GM18868 (cell line): ENCODE measurements around the gene SLC27A5.
"Not testable (repeated sequence)": the region's sequence is repeated elsewhere in the genome, so short reads cannot be mapped to it uniquely, and the experiment has no call there.

Experiments used
- ATAC-seq: cut with Tn5 transposase; IDR thresholded peaks from one replicate; pipeline ENCODE4 v1.9.1; 2021; ENCODE audit warnings: mild to moderate bottlenecking, moderate library complexity; ENCODE audit not compliant: unreplicated experiment

The SLC27A5 gene

DNA sequence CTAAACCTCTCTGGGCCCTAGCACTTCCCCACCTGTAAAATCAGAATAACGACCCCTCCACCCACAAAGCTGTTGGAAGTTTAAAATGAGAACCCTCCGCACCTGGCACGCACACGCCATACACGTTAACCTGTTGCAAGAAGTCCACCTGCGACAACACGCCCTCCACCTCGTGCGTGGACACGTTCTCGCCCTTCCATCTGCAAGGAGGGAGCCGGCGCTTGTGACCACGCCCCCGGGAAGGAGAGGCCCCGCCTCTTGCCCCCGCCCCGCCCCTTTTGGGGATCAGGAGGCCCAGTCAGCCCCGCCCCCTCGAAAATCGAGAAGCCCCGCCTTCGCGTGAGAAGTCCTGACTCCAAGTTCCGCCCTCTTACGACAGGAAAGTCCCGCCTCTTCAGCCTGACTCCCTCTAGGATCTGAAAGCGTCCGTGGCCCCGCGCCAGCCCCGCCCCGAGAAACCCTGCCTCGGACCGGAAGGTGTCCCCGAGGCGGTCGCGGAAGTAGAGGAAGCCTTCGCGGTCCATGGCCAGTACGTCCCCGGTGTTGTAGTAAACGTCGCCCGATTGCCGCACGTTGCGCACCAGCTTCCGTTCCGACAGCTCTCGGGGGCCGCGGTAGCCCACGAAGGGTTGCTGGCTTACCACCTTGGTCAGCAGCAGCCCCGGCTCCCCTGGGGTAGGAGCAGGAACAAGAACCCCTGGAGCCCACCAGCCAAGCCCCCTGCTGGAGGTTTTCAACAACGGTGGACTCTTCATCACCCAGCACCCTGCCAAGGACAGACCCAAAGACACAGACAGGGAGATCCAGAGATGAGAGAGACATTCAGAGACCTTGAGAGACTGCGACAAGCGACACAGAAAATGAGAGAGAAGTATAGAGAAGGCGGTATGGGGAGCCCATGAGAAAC is 12.5 kb downstream of the SLC27A5 start:
- peak; percentile 95 for ATAC-seq

DNA sequence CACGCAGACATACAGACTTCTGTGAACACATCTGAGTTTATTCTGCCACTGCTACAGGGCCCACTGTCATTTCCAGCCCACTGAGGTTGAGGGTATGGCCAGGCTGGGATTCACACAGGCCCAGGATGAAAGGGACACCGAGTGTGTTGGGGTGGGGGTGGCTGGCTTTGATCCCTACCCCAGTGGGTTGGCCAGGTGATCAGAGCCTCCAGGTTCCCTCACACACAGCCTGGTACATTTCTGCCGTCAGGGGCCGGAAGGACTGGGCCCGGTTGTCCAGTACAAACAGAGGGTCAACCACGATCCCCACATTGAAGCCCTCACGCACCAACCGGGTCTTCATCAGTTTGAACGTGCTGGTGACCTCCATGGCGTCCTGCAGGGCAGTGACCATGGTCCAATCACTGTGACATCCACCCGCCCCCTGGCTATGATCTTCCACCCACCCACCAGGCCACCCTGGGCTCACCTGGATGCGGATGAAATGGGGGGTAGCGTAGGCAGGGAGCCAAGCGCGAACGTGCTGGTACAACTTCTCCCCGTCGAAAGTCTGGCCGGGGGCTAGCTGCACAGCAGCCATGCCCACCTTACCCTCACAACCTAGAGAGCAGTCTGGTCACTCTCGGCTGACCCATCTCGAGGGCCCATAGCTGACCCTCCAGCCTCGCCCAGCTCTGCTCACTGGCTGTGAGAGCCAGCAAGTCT is 13.3 kb downstream of the SLC27A5 start:
- peak; percentile 17 for ATAC-seq

DNA sequence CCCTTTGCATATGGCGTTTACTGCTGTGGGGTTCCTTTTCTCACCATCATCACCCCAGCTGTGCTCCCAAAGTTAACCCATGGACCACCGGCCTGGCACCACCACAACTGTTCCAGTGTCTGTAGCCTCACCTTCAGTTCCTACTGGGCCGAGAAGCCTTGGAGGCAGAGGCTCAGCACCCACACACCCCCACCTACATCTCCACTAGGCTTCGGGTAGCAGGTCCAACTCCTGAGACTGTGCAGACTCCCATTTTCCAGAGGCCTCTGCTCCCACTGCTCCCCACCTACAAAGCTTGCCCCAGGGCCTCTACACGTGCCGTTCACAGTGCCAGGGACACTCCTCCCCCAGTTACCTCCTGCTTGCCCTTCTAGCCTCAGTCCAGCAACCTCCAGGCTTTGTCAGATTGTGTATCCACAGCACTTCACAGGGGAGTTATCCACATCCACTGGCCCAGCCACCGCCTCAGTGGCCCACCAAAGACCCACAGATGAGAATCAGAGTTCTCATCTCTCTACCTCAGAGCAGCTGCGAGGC is 14.1 kb downstream of the SLC27A5 start:
- no peak for ATAC-seq

DNA sequence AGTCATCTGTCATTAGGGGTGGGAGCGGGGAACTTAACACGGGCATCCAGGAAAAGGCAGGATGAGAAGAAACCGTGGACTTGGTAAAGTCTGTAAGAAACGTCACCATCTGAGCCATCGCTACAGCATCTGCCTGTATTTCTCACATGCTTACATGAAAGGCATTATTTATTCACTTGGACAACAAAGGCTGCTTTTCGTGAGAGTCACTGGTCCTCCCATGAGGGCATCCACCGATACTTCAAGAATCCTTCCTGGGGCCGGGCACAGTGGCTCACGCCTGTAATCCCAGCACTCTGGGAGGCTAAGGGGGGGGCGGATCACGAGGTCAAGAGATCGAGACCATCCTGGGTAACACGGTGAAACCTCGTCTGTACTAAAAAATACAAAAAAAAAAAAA is 19.5 kb downstream of the SLC27A5 start:
- ATAC-seq, result no peak

DNA sequence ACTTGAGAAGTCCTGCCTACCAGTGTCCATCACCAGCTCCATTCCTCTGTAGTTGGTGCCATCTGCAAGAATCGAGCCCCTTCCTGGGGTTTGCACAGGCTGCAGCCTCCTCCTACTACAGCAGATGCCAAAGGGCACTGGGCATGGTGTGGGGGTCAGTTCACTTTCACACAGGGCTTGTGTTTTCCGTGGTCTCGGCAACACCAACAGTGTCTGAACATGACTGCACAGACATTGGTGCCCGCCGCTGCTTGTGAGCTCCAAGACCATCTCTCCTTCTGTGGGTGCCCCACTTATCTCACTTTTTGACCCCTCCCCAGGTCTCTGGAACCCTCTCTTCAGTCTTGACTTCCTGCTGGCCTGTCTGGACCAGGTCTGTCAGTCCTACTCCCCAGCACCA is 20.4 kb downstream of the SLC27A5 start:
- no peak for ATAC-seq

DNA sequence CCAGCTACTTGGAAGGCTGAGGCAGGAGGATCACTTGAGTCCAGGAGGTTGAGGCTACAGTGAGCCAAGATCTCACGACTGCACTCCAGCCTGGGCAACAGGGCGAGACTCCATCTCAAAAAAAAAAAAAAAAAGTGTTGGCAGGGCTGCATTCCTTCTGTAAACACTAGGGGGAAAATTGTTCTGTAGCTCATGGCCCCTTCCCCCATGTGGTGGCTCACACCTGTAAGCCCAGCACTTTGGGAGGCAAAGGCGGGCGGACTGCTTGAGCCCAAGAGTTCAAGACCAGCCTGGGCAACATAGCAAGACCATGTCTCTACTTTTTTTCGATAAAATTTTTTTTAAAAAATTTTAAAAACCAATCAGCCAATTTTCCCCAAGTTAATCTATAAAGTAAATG is 27.4 kb downstream of the SLC27A5 start:
- not testable (repeated sequence) for ATAC-seq

DNA sequence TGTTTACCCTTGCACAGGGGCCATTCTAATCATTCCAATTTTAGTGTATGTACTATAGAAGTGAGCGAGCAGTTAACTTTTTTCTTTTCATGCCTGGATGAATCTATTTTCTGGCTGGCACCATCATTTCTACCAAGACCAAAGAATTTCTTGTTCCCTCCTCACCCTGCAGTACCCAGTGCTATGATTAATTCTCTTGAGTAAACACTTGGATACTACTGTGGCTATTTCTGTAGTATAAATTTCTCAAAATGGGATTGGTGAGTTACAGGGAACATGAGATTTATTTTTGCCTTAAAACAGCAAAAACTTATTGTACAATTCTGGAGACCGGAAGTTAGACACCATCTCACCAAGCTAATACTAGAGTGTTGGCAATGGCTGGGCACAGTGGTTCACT is 28.0 kb downstream of the SLC27A5 start:
- no peak for ATAC-seq

DNA sequence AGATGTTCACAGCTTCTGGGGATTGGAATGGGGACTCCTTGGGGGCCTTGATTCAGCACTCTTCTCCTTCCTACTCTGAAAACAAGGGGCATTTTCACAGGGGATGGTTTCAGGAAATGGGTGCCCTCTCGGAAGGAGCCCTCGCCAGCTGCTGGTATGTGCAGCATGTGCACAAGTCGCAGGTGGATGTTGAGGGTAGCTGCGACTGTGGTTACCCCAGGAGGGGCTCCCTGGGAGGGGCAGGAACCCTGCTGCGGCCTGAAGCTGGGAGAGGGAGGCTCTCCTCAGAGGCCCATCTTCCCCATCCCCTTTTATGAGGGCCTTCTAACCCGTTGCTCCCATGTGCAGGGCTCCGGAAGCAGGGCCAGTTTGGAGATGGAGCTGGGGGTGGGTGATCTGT is 29.4 kb downstream of the SLC27A5 start:
- no peak for ATAC-seq

DNA sequence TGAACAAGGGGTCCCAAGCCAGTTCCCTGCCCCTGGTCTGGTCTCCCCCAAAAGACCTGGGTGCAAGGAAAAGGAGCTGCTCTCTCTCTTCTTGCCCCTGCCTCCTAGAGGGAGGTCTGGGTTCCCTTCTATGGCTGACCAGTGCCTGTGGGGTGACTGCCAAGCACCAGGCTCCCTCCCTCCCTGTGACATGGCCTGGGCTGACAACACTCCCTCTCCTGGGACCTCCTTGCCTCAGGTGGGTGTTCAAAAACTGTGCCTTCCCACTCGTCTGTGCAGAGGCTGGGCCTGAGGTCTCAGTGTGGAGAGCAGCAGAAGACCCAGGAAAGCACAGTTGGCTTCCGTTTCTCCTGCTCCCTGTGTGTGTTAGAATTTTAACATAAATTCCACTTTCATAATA is 31.0 kb downstream of the SLC27A5 start:
- ATAC-seq, result no peak

DNA sequence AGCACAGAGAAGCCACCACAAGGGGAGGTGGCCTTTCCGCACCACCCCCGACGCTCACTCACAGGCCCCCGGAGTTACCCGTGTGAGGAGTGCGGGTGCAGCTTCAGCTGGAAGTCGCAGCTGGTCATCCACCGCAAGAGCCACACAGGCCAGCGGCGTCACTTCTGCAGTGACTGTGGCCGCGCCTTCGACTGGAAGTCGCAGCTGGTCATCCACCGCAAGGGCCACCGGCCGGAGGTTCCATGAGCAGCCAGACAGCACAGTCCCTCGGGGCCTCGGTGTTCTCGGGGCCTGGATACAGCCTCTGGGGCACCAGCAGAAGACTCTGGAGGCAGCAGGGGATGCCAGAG is 31.3 kb downstream of the SLC27A5 start:
- ATAC-seq, result no peak

DNA sequence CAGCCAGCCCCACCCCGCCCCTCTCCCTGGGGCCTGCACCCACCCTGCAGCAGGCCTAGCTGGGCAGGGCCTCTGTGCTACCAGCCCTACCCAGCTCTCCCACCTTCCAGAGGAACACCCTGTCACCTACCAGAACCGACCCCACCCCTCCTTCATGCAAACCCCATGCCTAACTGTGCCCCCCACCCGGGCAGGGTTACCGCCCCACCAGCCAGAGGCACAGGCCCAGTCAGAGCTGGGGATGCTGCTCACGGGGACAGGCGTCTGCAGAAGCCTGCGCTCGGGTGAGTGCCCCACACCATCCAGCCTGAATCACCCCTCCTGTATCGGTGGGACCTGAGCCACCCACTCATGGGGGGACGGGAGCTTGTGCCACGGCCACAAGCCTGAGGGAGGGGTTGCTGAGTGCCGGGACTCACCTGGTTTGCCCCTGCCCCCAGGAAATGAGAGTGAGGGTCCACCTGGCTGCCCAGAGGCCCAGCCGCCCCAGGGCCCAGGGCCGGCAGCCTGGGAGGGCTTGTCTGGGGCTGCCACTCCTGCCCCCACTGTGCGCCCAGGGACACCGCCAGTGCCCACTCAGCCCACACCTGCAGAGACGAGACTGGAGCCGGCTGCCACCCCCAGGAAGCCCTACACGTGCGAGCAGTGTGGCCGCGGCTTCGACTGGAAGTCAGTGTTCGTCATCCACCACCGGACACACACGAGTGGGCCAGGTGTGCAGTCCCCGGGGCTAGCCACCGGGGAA is 31.9 kb downstream of the SLC27A5 start:
- ATAC-seq, result no peak

DNA sequence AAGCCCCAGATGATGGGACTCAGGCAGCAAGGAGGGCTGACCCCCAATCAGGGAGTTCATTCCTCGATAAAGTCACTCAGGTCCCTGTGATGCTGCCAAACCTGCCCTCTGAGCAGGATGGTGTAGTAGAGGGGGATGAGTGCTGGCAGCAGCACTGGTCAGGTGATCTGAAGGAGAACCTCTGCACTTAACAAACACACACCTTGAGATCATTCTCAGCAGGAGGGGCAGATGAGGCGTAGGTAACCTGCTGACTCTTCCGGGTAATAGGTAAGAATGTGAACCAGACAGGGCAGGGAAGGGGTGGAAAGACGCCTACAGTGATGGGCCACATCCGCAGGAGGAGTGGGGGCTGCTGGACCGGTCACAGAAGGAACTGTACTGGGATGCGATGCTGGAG is 32.5 kb downstream of the SLC27A5 start:
- no peak for ATAC-seq

DNA sequence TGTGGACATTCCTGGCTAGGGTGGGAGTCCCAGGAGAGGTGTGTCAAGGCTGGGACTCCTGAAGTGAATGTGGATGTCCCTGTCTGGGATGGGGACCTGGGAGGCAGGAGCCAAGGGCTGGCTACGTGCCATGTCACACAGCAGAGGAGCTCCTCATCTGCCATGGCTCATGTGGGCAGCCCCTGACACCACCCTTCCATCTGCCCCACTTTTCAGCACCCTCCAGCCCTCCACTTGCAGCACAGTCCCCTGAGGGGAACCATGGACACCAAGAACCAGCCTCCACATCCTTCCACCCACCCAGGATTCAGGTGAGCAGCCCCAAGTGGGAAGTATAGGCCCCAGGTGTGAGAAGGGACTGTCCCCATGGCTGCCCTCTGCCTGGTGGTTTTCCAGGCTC is 33.9 kb downstream of the SLC27A5 start:
- no peak for ATAC-seq

DNA sequence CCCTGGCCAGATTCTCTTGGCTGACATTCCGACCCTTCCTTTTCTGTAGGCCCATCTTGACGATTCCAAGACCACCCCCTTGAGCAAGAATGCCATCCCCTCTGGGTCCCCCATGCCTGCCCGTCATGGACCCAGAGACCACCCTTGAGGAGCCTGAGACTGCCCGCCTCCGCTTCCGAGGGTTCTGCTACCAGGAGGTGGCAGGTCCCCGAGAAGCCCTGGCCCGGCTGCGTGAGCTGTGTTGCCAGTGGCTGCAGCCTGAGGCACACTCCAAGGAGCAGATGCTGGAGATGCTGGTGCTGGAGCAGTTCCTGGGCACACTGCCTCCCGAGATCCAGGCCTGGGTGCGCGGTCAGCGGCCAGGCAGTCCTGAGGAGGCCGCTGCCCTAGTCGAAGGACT is 34.7 kb downstream of the SLC27A5 start:
- ATAC-seq, result no peak

DNA sequence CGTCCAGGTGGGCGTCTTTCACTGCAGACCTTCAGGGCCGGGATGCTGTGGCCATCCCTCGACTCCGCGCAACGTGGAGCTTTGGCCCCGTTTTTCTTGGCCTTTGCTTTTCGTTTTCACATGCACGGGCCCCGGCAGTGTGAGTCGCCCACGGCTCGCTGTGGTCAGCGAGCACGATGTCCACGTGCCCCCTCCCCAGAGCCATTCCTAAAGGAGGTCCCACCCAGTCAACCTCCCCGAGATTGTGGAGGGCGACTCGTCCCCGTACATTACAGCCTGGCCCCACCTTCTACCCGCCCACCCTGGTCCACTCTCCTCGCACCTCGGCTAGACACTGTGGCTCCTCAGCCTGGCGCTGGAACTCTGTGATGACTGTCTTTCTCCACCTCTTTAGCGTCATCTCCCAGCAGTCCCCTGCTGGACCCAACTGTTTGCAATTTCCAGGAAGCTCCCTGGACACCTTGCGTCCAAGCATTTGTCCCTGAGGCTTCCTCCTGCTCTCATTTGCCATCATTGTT is 35.2 kb downstream of the SLC27A5 start:
- no peak for ATAC-seq

DNA sequence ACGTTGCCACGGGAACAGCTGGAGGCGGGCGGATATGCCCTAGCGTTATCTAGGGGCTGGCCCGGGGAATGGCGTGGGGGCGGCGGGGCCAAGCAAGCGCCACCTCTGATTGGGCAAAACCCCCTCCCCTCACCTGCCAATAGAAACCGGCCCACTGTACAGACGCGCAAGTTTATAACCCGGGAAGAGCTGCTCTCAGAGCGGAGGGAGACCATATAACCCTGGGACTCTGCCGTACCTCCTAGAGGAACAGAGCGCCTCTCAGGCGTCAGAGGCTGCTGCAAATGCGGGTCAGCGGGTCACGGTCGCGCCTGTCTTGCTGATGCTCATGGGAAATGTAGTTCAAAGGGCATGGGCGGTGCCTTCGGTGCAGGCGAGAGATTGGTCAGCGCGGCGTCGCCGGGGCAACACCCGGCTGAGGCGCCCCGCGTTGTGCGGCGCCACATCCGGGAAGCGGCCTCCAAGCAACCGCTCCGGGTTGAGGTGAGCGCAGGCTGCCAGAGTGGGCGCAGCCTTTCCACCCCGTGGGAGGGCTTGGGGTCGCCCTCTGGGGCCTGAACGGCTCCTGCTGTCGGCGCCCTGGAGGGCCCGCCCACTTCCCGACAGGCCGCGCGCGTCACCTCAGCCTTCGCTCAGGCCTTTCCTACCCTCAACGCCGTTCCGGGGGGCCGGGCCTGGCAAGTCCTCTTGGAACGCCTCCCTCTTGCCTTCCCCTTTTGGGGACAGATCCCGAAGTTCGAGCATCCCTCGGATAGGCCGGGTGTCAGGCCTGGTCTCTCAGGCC is 35.9 kb downstream of the SLC27A5 start, which contains the start of gene ZNF446:
Gene ZNF446 (plus strand): TSS at position 639 of the 784 bp plus-strand sequence. CDS start 867 bp downstream, outside the sequence.
- peak; percentile 78 for ATAC-seq

DNA sequence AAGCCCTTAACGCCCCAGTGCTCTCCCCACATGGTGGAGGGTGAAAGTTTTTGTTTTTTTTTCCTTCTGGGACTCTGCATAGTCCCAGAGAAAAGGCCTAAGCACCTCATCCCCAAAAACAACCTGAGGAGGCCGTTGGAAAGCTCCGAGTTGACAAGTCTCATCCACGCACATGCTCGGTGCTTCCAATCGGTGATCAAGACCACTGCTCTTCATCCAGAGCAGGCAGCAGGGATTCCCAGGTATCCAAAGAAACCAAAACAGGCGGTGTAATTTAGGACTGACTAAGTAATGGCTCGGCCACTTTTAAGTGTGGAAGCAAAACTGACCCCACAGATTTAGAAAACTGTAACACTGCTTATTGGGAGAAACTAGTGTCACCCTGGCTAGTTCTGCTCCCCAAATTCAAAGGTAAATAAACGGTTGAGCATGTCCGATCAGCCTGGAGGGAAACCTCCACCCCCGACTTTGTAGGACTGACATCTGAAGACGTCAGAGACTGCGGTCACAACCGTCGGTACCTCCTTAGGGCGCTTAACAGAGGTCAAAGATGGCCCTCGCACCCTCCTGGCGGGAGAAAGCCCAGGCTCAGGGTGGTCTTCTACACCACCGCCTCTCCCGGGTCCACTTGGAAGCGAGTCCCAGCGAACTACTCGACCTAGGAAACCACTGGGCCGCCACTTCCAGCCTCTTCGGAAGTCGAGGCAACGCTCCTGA is 36.6 kb downstream of the SLC27A5 start:
- ATAC-seq, result peak; percentile 3

DNA sequence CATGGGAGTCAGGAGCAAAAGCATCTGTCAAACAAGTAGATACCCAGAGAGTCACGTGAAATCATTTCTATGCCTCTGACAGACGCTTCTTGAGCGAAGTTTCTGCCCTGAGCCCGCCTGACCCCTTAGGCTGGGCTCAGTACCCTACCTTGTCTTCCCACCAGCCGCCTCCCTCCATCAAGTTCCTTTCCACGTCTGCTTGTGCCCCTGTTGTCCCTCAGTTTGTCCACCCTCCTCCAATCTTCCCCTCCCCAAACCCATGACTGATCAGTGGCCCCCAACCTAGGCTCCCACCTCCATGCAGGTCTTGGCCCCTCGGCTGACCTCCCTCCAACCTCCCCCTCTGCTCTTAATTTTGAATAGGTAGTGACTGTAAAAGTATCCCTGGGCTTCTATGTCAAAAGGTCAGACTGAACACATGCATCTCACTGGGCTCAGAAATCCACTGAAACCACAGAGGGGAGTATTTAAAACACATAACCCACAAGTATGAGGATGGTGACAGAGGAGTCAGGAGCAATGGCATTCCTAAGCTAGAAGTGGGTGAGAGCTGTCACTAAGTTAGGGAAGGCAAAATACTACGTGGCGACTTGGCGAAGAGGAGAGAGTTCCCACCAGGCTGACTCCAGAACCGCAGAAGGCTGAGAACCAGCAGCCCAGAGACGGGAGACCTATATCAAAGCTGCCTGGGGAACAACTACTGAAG is 37.3 kb downstream of the SLC27A5 start:
- ATAC-seq, result no peak

DNA sequence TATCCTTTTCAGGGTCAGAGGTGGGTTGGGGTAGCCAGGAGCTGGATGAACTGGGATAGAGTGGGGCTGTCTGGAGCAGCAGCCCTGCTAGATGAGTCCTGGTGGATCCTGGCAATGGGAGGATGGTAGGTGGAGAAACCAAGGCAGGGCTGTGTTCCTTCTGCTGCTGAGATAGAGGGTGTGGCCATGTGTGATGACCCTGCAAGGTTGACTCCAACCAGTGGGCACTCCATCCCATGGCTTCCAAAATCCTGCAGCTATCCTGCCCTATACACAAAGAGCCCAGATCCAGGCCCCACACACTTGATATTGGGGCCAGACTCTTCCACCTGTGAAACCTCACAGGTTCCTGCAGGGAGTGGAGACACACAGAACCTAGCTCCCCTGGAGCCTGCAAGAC is 38.0 kb downstream of the SLC27A5 start:
- no peak for ATAC-seq
